Iris pigment epithelial cell (primary cell): ENCODE results near the gene RDH12.

Experiments
- DNase-seq: peaks from one replicate; pipeline ENCODE4 v3.0.0-alpha.2; 2011; ENCODE audit warnings: low read depth

RDH12 gene

GRCh38 chr14:67749341-67750084 is 47.8 kb downstream of the RDH12 start:
- DNase-seq: no peak

- DNase-seq: no peak
Measured at GRCh38 chr14:67756496-67756895, 54.8 kb downstream of the RDH12 start.

GRCh38 chr14:67757175-67757574 is 55.5 kb downstream of the RDH12 start:
- DNase-seq: no peak

GRCh38 chr14:67759916-67760315 is 58.2 kb downstream of the RDH12 start:
- DNase-seq: no peak

- no peak for DNase-seq
Measured at GRCh38 chr14:67762051-67762450, 60.4 kb downstream of the RDH12 start.

GRCh38 chr14:67763158-67763822 is 61.6 kb downstream of the RDH12 start:
- no peak for DNase-seq

- DNase-seq: no peak
Measured at GRCh38 chr14:67764496-67764895, 62.8 kb downstream of the RDH12 start.

GRCh38 chr14:67765192-67765834 is 63.6 kb downstream of the RDH12 start:
- DNase-seq: no peak

GRCh38 chr14:67766035-67766680 is 64.5 kb downstream of the RDH12 start:
- no peak for DNase-seq

- no peak for DNase-seq
Measured at GRCh38 chr14:67768219-67768618, 66.5 kb downstream of the RDH12 start.

GRCh38 chr14:67773844-67774377 is 72.2 kb downstream of the RDH12 start:
- no peak for DNase-seq

- DNase-seq: no peak
Measured at GRCh38 chr14:67776653-67777322, 75.1 kb downstream of the RDH12 start.

GRCh38 chr14:67778792-67779191 is 77.1 kb downstream of the RDH12 start:
- no peak for DNase-seq

- no peak for DNase-seq
Measured at GRCh38 chr14:67782090-67782489, 80.4 kb downstream of the RDH12 start.
